Measurements from ENCODE around the gene MAP3K7CL.

MAP3K7CL gene

GRCh38 chr21:29201186-29201585 is 70.7 kb downstream of the MAP3K7CL start:
- DNase-seq, result no peak

GRCh38 chr21:29205009-29205408 is 74.6 kb downstream of the MAP3K7CL start:
- no peak for DNase-seq

GRCh38 chr21:29205988-29206387 is 75.5 kb downstream of the MAP3K7CL start:
- no peak for DNase-seq

GRCh38 chr21:29206445-29206844 is 76.0 kb downstream of the MAP3K7CL start:
- no peak for DNase-seq

GRCh38 chr21:29207201-29207600 is 76.8 kb downstream of the MAP3K7CL start:
- DNase-seq, result no peak

- DNase-seq, result no peak
Observed at GRCh38 chr21:29208044-29208681, 77.7 kb downstream of the MAP3K7CL start.

- DNase-seq, result peak; percentile 94
Observed at GRCh38 chr21:29208682-29209059, 78.2 kb downstream of the MAP3K7CL start.

- DNase-seq, result peak; percentile 80
Observed at GRCh38 chr21:29209696-29210095, 79.3 kb downstream of the MAP3K7CL start.

- no peak for DNase-seq
Observed at GRCh38 chr21:29211205-29211604, 80.8 kb downstream of the MAP3K7CL start.

- DNase-seq, result no peak
Observed at GRCh38 chr21:29212446-29212845, 82.0 kb downstream of the MAP3K7CL start.

GRCh38 chr21:29213513-29214385 is 83.3 kb downstream of the MAP3K7CL start:
- no peak for DNase-seq

- DNase-seq, result no peak
Observed at GRCh38 chr21:29215709-29216108, 85.3 kb downstream of the MAP3K7CL start.

- DNase-seq, result peak; percentile 98
Observed at GRCh38 chr21:29217818-29218291, 87.4 kb downstream of the MAP3K7CL start.

- no peak for DNase-seq
Observed at GRCh38 chr21:29218749-29219148, 88.3 kb downstream of the MAP3K7CL start.

GRCh38 chr21:29219165-29219770 is 88.8 kb downstream of the MAP3K7CL start:
- DNase-seq, result no peak

- peak; percentile 93 for DNase-seq
Observed at GRCh38 chr21:29221253-29221744, 90.9 kb downstream of the MAP3K7CL start.

GRCh38 chr21:29224006-29224405 is 93.6 kb downstream of the MAP3K7CL start:
- DNase-seq, result no peak
